Prostate gland (tissue), 2 donors: Measurements from ENCODE around the gene CDH6.

Experiments used
- POLR2A ChIP-seq: fragments of 450-650 bp; IDR thresholded peaks from one replicate; pipeline ENCODE4 v1.6.1; 2016; ENCODE audit warnings: antibody characterized with exemption, mild to moderate bottlenecking
- POLR2AphosphoS5 ChIP-seq: sonication (generic); formaldehyde crosslinking; IDR thresholded peaks from one replicate; pipeline ENCODE4 v1.6.1; 2017; ENCODE audit warnings: antibody characterized with exemption
- TF ChIP-seq, protein P1 (sequence below), 4 experiments: fragments of 200-600 bp in 2 of 4; fragments of 450-650 bp in 2 of 4; sonication (generic) in 2 of 4; IDR thresholded peaks; 1 replicate in 3 of 4; 2 replicates in 1 of 4; pipeline ENCODE4 v1.5.1; 2016 to 2019; ENCODE audit warnings: antibody characterized with exemption in 4 of 4, mild to moderate bottlenecking in 2 of 4, moderate library complexity in 2 of 4

DNA sequence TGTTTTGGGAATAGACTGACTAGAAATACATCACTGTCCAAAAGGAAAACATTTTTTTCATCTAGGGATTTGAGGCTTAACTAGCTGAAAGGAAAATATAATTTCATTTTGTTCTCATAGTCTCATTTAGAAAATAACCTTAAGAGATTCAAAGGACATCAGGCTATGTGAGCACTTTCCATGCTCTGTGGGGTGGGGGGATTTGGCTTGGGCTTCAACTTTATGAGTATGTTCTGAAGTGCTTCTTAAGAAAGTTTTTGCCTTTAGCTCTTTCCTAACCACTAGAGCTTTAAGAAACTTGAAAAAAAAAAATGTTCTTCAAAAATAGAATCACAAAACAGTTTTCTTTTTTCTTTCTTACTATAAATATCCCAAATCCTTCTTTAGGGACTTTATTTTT, 17.6 kb downstream of the CDH6 start:
- TF ChIP-seq, protein P1, sequence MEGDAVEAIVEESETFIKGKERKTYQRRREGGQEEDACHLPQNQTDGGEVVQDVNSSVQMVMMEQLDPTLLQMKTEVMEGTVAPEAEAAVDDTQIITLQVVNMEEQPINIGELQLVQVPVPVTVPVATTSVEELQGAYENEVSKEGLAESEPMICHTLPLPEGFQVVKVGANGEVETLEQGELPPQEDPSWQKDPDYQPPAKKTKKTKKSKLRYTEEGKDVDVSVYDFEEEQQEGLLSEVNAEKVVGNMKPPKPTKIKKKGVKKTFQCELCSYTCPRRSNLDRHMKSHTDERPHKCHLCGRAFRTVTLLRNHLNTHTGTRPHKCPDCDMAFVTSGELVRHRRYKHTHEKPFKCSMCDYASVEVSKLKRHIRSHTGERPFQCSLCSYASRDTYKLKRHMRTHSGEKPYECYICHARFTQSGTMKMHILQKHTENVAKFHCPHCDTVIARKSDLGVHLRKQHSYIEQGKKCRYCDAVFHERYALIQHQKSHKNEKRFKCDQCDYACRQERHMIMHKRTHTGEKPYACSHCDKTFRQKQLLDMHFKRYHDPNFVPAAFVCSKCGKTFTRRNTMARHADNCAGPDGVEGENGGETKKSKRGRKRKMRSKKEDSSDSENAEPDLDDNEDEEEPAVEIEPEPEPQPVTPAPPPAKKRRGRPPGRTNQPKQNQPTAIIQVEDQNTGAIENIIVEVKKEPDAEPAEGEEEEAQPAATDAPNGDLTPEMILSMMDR (IDR thresholded peaks at IDR 0.05) = no peak
- TF ChIP-seq POLR2A (no peak), POLR2AphosphoS5 (no peak)
